ENCODE results near the gene COL5A3.
A peak's percentile ranks its signal among the peaks of the same experiment; 100 is the strongest.

- TF ChIP-seq POLR2A (IDR thresholded peaks at IDR 0.05; ENCODE audit: low read length) (no peak), KDM5A (IDR thresholded peaks at IDR 0.05) (no peak), CTCF (IDR thresholded peaks at IDR 0.05) (no peak), HMGXB4 (CRISPR knock-in tag; IDR thresholded peaks at IDR 0.05; ENCODE audit: borderline replicate concordance) (no peak), KDM1A (IDR thresholded peaks at IDR 0.05; ENCODE audit: low read depth) (no peak), MAX (IDR thresholded peaks at IDR 0.05) (0 out of 2 replicates have a peak, but pooled peaks have one; percentile 25), USF2 (IDR thresholded peaks at IDR 0.05) (no peak; the same call in 1 of the 2 replicates)
These were observed 26.3 kb upstream of the COL5A3 start for GRCh38 chr19:10036601-10037071.
